Vagina (tissue), 2 donors: ENCODE data around the gene JAM3. TPM values are rescaled to one million over a fixed set of nuclear protein-coding genes. Genes with fewer than 3 reads are reported as not detected.

ENCODE experiments used
- DNase-seq, 2 donors: peaks; one replicate each; pipeline ENCODE4 v3.0.0-alpha.2; 2017; ENCODE audit errors: extremely low spot score in 2 of 2
- H3K27ac ChIP-seq: fragments of 200-600 bp; sonication (generic); one replicate; pipeline ENCODE4 v1.5.1; 2019
- H3K27me3 ChIP-seq: fragments of 200-600 bp; sonication (generic); one replicate; pipeline ENCODE4 v1.5.1; 2019
- H3K36me3 ChIP-seq, 2 donors: fragments of 200-600 bp; sonication (generic); one replicate each; pipeline ENCODE4 v1.5.1; 2017 to 2019
- H3K4me1 ChIP-seq: fragments of 200-600 bp; sonication (generic); one replicate; pipeline ENCODE4 v1.5.1; 2019
- H3K4me3 ChIP-seq, 2 donors: fragments of 200-600 bp; sonication (generic); 1 replicate in 1 of 2; 2 replicates in 1 of 2; pipeline ENCODE4 v1.5.1; 2016 to 2019
- H3K9me3 ChIP-seq: fragments of 200-600 bp; sonication (generic); one replicate; pipeline ENCODE4 v1.5.1; 2019
- POLR2A ChIP-seq, 2 donors: fragments of 450-650 bp; IDR thresholded peaks; one replicate each; pipeline ENCODE4 v1.6.1; 2017; ENCODE audit warnings: antibody characterized with exemption in 2 of 2, mild to moderate bottlenecking in 2 of 2, moderate library complexity in 2 of 2
- POLR2AphosphoS5 ChIP-seq, 2 donors: sonication (generic); formaldehyde crosslinking; IDR thresholded peaks; one replicate each; pipeline ENCODE4 v1.9.0; 2017; ENCODE audit warnings: antibody characterized with exemption in 2 of 2, mild to moderate bottlenecking in 2 of 2, low read depth in 1 of 2; ENCODE audit not compliant: insufficient read depth in 1 of 2
- intact Hi-C: fragments of 100-400 bp; cut with DNase I; formaldehyde crosslinking; loops from one replicate; pipeline ENCODE4 v1.15.1; 2023
- total RNA-seq: library from RNA; depleted of rRNA; stranded (reverse); fragments of >200 nt; gene quantifications from one replicate; pipeline ENCODE4 v1.2.3, GENCODE V29; 2016
- TF ChIP-seq, protein P1 (sequence below), 3 experiments: fragments of 450-650 bp in 2 of 3; fragments of 200-600 bp in 1 of 3; sonication (generic) in 1 of 3; IDR thresholded peaks; one replicate each; pipeline ENCODE4 v1.5.1; 2017 to 2019; ENCODE audit warnings: antibody characterized with exemption in 3 of 3, mild to moderate bottlenecking in 2 of 3, moderate library complexity in 2 of 3

Gene JAM3
- total RNA-seq, 1 donor from 2014 or later: 31.7 TPM

DNA sequence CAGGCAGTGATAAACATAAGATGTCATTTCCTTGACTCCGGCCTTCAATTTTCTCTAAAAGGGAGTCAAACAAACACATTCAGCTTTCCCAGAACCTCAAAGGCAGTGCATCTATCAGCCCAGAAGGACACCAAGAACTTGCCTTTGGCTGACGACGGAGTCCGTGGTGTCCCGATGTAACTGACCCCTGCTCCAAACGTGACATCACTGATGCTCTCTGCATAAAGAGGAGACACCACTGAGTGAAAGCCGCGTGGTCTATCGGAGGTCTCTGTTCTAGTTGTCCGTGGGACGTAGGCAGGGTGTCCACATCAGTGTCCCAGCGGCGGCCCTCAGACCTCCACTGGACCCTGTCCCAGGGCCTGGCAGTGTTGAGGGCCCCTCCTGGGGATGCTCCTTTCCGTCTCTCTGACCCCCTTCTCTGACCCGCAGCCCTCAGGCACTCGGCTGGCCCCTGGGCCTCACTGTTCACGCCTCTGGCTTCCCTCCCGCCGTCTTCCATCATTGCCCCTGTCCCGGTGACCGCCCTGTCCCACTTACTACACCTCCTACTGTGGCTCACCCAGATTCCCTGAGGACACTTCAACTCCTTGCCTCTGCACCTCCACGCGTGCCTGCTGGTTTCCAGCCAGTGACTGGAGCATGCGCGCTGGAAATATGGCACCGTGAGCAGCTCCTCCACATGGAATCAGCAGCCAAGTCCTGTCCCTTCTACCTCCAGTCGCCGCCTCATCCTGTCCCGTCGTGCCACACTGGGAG lies 84.5 kb downstream of the JAM3 start:
- Histone ChIP-seq H3K9me3 (no peaks in the 10 kb centered on the region), H3K4me1 (no peaks in the 10 kb centered on the region), H3K27ac (no peak overlapping the region), H3K36me3 (peaks cover 0 to 57% of the 10 kb centered on the region in 2 donors), H3K4me3 (no peak overlapping the region), H3K27me3 (no peaks in the 10 kb centered on the region)
- TF ChIP-seq POLR2AphosphoS5 (IDR thresholded peaks at IDR 0.05; ENCODE audit: insufficient read depth in 1 of 2, low read depth in 1 of 2) (no peak), POLR2A (IDR thresholded peaks at IDR 0.05) (no peak)
- TF ChIP-seq, protein P1, sequence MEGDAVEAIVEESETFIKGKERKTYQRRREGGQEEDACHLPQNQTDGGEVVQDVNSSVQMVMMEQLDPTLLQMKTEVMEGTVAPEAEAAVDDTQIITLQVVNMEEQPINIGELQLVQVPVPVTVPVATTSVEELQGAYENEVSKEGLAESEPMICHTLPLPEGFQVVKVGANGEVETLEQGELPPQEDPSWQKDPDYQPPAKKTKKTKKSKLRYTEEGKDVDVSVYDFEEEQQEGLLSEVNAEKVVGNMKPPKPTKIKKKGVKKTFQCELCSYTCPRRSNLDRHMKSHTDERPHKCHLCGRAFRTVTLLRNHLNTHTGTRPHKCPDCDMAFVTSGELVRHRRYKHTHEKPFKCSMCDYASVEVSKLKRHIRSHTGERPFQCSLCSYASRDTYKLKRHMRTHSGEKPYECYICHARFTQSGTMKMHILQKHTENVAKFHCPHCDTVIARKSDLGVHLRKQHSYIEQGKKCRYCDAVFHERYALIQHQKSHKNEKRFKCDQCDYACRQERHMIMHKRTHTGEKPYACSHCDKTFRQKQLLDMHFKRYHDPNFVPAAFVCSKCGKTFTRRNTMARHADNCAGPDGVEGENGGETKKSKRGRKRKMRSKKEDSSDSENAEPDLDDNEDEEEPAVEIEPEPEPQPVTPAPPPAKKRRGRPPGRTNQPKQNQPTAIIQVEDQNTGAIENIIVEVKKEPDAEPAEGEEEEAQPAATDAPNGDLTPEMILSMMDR (IDR thresholded peaks at IDR 0.05): no peak
- intact Hi-C loops: no loop called here
- DNase-seq: no peak

DNA sequence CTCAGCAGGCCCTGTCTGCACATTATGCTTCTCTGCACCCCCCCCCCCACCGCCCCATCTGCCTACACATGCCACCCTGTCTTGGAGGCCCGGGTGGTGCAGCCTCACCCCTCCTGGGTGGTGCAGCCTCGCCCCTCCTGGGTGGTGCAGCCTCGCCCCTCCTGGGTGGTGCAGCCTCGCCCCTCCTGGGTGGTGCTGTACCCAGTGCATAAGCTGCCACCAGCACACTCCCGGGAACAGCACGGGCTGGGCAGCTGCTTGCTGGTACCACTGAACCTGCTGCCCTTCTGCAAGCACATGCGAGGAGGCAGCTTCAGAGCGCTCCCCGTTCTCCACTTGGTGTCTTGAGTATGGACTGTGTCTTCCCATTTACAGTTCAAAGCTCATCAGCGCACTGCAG lies 85.6 kb downstream of the JAM3 start:
- no peaks in the 10 kb centered on the region for H3K9me3 ChIP-seq
- H3K27me3 ChIP-seq: no peaks in the 10 kb centered on the region
- no peak overlapping the region for H3K4me3 ChIP-seq
- H3K27ac ChIP-seq: no peak overlapping the region
- intact Hi-C loops: no loop called here
- H3K36me3 ChIP-seq: peaks cover 0 to 50% of the 10 kb centered on the region in 2 donors
- DNase-seq: no peak
- TF ChIP-seq POLR2AphosphoS5 (IDR thresholded peaks at IDR 0.05; ENCODE audit: insufficient read depth in 1 of 2, low read depth in 1 of 2) (no peak), POLR2A (IDR thresholded peaks at IDR 0.05) (no peak)
- TF ChIP-seq, protein P1 (IDR thresholded peaks at IDR 0.05): no peak
- H3K4me1 ChIP-seq: no peaks in the 10 kb centered on the region

DNA sequence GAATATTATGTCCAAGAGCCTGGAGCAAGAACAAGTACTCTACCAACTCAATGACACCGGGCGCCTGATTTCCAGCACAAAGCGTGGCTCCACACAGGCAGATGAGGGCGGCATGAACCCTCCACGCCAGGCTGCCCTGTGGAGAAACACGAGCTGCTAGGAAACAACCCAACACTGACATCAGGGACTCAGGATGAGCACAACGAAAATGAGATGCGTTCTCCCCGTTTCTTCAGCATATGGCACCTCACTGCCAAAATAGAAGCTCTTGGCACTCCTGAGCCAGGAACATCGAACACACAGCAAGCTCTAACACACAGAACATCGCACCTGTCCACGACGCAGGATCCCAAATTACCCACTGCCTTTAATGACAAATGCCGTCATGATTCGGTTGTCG lies 86.6 kb downstream of the JAM3 start:
- Histone ChIP-seq H3K27me3 (no peaks in the 10 kb centered on the region), H3K9me3 (no peaks in the 10 kb centered on the region), H3K36me3 (peaks cover 0 to 49% of the 10 kb centered on the region in 2 donors), H3K27ac (no peak overlapping the region), H3K4me3 (no peak overlapping the region), H3K4me1 (no peaks in the 10 kb centered on the region)
- TF ChIP-seq POLR2A (IDR thresholded peaks at IDR 0.05) (no peak), POLR2AphosphoS5 (IDR thresholded peaks at IDR 0.05; ENCODE audit: insufficient read depth in 1 of 2, low read depth in 1 of 2) (no peak)
- TF ChIP-seq, protein P1 (IDR thresholded peaks at IDR 0.05): no peak
- DNase-seq: peak in 1 of 2 donors; percentile 64
- intact Hi-C loops: no loop called here

DNA sequence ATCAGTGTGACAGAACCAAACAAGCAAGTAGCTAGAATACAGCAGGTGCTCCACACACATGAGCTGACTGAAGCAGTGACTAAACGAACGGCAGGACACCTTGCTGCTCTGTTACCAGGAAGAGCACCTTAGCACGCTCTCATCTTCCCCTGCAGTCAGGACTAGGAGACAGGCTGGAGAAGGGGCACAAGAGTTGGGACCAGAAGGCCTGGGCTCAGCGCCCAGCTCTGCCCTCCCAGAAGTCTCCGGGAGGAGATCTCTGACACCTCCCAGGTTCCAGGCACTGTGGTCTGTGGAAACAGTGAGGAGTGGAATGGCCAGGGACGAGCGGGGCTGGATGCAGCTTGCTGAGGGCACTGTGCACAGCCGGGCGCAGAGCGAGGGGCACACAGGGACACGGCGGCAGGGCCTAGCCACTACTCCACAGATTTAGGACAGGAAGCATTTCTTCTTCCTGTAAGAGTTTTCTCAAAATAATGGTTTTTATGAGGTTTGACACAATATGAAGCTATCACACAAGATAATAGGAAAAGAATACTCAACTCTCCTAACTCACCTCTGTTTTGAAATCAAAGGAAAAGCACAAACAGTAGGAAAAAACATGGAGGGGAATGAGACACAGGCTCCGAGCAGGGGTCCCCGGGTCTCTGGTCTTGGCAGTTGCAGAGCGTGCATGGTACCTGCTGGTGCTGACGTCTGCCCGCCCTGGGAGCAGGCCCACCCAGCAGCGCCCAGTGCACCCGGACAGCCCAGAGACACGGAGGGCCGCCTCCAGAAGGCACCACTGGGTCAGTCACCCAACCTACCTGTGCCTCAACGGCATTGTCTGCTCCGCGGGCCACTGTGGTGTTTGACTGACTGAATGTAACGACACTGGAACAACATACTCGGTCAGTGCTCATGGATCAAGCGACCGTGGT lies 87.3 kb downstream of the JAM3 start:
- Histone ChIP-seq H3K4me1 (no peaks in the 10 kb centered on the region), H3K36me3 (peaks cover 0 to 45% of the 10 kb centered on the region in 2 donors), H3K27me3 (no peaks in the 10 kb centered on the region), H3K27ac (no peak overlapping the region), H3K9me3 (no peaks in the 10 kb centered on the region), H3K4me3 (no peak overlapping the region)
- peak in 1 of 2 donors; percentile 62 for DNase-seq
- TF ChIP-seq POLR2AphosphoS5 (IDR thresholded peaks at IDR 0.05; ENCODE audit: insufficient read depth in 1 of 2, low read depth in 1 of 2) (no peak), POLR2A (IDR thresholded peaks at IDR 0.05) (no peak)
- TF ChIP-seq, protein P1 (IDR thresholded peaks at IDR 0.05): no peak
- intact Hi-C loops: no loop called here
